8988T (cell line): Measurements from ENCODE around the gene KLHL28.
A peak's percentile ranks its signal among the peaks of the same experiment; 100 is the strongest.
"Not testable (repeated sequence)": the region's sequence is repeated elsewhere in the genome, so short reads cannot be mapped to it uniquely, and the experiment has no call there.

Experiments
- DNase-seq: peaks from one replicate; pipeline ENCODE4 v3.0.0; 2011

KLHL28 gene

GRCh38 chr14:44896275-44897040, 65.3 kb downstream of the KLHL28 start:
- DNase-seq: no peak

- peak; percentile 21 for DNase-seq
Observed at GRCh38 chr14:44895716-44896115, 66.0 kb downstream of the KLHL28 start.

GRCh38 chr14:44893535-44893934, 68.2 kb downstream of the KLHL28 start:
- no peak for DNase-seq

- DNase-seq: not testable (repeated sequence)
Observed at GRCh38 chr14:44891726-44892372, 69.9 kb downstream of the KLHL28 start.

DNA sequence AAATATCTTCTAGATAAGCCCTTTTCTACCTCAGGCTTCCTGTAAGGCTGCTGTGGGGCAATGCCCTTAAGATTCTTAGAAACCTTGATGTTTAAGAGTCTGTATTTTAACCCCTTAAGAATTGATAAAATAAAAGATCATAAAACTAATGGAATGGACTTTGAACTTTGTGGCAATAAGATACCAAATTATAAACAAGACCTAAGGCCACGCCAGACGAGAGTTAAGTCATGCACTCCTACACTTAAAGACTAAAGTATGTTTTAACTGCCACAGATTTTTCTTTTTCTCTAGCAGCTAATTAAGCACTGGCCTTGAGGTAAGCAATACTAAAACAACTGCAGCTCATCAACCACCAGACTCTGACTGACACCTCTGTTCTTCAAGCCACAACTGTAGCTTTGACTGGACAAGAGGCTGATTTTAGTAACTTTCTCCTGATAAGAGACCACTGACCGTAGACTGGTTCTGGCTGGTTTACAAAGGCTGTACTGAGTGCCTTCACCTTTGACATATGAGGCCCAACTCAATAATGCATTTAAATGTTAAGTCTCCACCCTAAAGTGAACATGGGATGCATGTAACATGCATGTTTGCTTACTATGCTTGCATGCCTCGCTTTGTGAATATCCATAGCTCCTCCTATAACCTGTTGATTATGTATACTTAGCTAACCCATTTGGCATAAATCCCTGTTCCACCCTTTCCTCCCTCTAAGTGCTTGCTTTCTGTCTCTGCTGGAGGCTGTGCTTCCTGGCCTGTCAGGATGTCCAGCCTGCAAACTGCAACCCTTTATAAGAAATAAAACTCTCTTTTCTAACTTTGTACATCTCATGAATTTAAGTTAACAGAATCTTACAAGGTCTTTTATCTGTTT, 71.9 kb downstream of the KLHL28 start:
- no peak for DNase-seq

- no peak for DNase-seq
Observed at GRCh38 chr14:44887596-44887955, 74.2 kb downstream of the KLHL28 start.

- DNase-seq: no peak
Observed at GRCh38 chr14:44886860-44887595, 74.7 kb downstream of the KLHL28 start.

GRCh38 chr14:44880791-44881190, 81.0 kb downstream of the KLHL28 start:
- no peak for DNase-seq
